ENCODE measurements around the gene SLC5A9. TPM values are rescaled to one million over a fixed set of nuclear protein-coding genes. Genes with fewer than 3 reads are reported as not detected.

Gene SLC5A9
- total and polyA plus RNA-seq, 12 donors = 0.06 to 0.59 (median 0.16) TPM; not detected in 7

DNA sequence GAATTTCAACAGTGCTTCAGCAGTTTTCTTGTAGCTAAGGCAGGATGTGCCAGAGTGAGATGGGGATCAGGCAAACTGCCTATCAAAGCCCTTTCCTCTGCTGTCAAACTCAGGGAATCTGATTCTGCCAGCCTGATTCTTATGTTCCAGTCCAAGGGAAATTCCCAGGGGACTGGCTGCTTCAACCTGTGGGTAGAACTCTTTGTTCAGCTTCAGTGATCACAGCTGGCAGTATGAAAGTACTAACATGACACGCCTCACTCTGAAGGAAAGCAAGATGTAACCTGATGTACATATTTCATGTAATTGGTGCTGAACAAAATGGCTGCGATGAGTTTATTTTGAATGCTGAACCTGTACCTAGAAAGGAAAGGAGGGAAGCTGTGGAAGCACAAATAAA, 40.1 kb upstream of the SLC5A9 start:
- Histone ChIP-seq H3K27ac (no peak overlapping the region), H3K27me3 (no peaks in the 10 kb centered on the region), H3K9me3 (peaks cover 0 to 11% (median 0%) of the 10 kb centered on the region in 11 donors), H3K4me1 (no peaks in the 10 kb centered on the region), H3K4me3 (no peak overlapping the region), H3K36me3 (no peaks in the 10 kb centered on the region)
- intact Hi-C loops (cut with DNase I) = no loop called here
- DNase-seq (no peak), ATAC-seq (no peak)
- TF ChIP-seq, protein P1, sequence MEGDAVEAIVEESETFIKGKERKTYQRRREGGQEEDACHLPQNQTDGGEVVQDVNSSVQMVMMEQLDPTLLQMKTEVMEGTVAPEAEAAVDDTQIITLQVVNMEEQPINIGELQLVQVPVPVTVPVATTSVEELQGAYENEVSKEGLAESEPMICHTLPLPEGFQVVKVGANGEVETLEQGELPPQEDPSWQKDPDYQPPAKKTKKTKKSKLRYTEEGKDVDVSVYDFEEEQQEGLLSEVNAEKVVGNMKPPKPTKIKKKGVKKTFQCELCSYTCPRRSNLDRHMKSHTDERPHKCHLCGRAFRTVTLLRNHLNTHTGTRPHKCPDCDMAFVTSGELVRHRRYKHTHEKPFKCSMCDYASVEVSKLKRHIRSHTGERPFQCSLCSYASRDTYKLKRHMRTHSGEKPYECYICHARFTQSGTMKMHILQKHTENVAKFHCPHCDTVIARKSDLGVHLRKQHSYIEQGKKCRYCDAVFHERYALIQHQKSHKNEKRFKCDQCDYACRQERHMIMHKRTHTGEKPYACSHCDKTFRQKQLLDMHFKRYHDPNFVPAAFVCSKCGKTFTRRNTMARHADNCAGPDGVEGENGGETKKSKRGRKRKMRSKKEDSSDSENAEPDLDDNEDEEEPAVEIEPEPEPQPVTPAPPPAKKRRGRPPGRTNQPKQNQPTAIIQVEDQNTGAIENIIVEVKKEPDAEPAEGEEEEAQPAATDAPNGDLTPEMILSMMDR (IDR thresholded peaks at IDR 0.05) = no peak
- WGBS, 2 donors = 92 to 94% methylated on average over 2 of the region's 2 CpGs

DNA sequence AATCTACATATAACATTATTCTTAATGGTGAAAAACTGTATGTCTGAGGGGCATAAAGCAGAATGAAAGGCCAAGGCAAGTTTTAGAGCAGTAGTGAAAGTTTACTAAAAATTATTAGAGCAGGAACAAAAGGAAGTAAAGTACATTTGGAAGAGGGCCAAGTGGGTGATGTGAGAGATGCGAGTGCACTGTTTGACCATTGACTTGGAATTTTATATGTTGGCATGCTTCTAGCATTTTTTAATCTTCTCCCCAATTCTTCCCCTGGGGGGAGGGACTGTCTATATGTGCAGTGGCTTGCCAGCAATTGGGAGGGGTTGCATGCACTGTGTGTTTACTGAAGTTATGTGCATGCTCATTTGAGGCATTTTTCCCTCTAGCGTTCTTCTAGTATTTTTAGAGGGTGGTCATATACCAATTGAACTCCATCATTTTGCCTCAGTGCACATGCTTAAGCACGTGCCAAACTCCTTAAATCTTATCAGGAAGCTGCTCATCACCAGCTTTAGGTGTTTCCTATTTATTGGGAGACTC, 36.1 kb upstream of the SLC5A9 start:
- TF ChIP-seq, protein P1 (IDR thresholded peaks at IDR 0.05) = no peak
- DNase-seq (no peak), ATAC-seq (no peak)
- WGBS, 2 donors = 42 to 55% methylated on average over 3 of the region's 3 CpGs
- H3K27me3 ChIP-seq = peaks cover 0 to 4% (median 0%) of the 10 kb centered on the region in 7 donors
- no peaks in the 10 kb centered on the region for H3K36me3 ChIP-seq
- no peak overlapping the region for H3K4me3 ChIP-seq
- peaks cover 0 to 32% (median 6%) of the 10 kb centered on the region in 11 donors for H3K9me3 ChIP-seq
- no peak overlapping the region for H3K27ac ChIP-seq
- intact Hi-C loops (cut with DNase I) = no loop called here
- H3K4me1 ChIP-seq = no peaks in the 10 kb centered on the region

DNA sequence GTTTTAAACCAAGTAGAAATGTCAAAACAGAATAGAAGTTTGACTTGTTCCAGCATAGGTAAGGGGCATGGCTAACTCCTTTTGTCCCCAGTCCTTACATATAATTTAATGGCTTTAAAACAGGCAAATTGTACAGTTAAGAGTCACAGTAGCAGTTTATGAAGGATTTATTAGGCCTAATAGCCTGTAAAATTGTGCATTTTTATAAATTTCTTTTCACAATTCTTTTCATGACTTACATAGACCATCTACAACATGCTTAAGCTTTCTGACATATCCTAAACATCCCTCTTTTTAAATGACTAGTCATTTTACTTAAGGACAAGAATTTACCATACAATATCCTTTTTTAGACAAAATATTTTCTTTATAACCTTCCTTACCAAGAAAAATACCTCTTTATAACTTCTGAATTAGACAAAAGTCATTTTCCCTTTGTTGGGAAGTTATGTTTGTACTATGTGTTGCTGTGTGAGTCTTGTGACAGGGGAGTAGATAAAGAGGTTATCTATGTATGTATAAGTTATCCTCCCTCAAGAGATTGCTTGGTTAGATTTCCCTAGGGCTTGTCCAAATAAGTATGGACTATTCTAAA, 34.5 kb upstream of the SLC5A9 start:
- no peaks in the 10 kb centered on the region for H3K36me3 ChIP-seq
- peaks cover 0 to 4% (median 0%) of the 10 kb centered on the region in 7 donors for H3K27me3 ChIP-seq
- intact Hi-C loops (cut with DNase I) = no loop called here
- TF ChIP-seq, protein P1 (IDR thresholded peaks at IDR 0.05) = no peak
- DNase-seq (no peak), ATAC-seq (no peak)
- no peak overlapping the region for H3K27ac ChIP-seq
- no peak overlapping the region for H3K4me3 ChIP-seq
- no peaks in the 10 kb centered on the region for H3K4me1 ChIP-seq
- H3K9me3 ChIP-seq = peaks cover 0 to 32% (median 6%) of the 10 kb centered on the region in 11 donors

DNA sequence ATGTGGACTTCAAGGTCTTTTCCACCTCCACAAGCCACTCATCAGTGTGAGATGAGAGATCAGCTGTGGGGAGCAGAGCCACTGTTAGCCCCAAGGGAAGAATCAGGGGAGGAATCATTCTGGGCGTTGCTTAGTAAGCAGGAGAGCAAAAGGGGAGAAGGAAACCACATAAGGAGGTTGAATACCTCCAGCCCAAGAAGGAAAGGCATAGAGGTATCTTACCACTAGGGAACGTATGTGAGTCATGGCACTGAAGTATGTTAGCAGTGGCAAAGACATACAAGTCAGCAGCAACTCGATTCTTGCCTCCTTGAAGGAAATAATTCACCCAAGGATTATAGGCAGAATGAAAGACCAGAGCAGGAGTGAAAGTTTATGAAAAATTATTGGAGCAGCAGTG, 31.6 kb upstream of the SLC5A9 start:
- Histone ChIP-seq H3K9me3 (peaks cover 0 to 32% (median 6%) of the 10 kb centered on the region in 11 donors), H3K36me3 (no peaks in the 10 kb centered on the region), H3K4me3 (no peak overlapping the region), H3K27ac (no peak overlapping the region), H3K27me3 (peaks cover 0 to 14% (median 0%) of the 10 kb centered on the region in 7 donors), H3K4me1 (no peaks in the 10 kb centered on the region)
- TF ChIP-seq, protein P1 (IDR thresholded peaks at IDR 0.05) = no peak
- DNase-seq = no peak
- no peak for ATAC-seq
- WGBS, 2 donors = 74 to 78% methylated on average over 3 of the region's 3 CpGs
- intact Hi-C loops (cut with DNase I) = no loop called here
